NCI-H2227 treated with DMSO at 0.1 percent for 48 hours (cell line): ENCODE measurements around the gene POLR1H.
"Not testable (repeated sequence)": the region's sequence is repeated elsewhere in the genome, so short reads cannot be mapped to it uniquely, and the experiment has no call there.

Source experiments
- DNase-seq: peaks from one replicate; lab custom pipeline; 2025; lab: John Stamatoyannopoulos, UW

The POLR1H gene, protein sequence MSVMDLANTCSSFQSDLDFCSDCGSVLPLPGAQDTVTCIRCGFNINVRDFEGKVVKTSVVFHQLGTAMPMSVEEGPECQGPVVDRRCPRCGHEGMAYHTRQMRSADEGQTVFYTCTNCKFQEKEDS

DNA sequence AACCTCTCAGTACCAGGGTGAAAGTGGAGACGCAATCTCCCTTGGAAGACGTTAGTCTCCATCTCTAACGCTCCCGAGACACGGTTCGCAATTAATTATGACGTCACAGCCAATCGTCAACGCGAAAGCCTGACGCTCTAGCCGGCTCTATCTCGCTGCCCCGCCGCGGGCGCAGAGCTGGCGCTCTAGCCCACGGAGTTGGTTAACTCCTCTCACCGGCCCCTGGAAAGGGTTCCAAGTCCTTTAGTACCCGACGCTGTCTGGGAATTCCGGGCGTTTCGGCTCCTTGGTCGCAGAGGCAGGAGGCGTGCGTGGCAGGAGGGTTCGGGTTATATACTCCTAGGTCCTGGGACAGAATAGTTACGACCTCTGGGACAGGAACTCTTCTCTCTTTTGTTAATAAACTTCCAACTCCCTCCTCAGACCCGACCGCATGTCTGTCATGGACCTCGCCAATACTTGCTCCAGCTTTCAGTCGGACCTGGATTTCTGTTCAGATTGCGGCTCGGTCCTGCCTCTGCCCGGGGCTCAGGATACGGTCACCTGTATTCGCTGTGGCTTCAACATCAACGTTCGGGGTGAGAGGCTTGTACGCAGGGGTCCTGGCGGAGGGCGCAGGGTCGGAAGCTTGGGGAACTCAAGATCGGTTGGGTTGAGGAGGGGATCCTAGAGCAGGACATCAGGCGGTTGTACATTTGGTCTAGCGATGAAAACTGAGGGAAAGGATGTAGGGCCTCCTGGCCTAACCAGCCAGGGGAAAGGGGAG is at the start of gene POLR1H:
Gene POLR1H (plus strand): TSS at position 174 of the 766 bp plus-strand sequence. CDS start 260 bp downstream, at position 434.
- peak; percentile 97 for DNase-seq

DNA sequence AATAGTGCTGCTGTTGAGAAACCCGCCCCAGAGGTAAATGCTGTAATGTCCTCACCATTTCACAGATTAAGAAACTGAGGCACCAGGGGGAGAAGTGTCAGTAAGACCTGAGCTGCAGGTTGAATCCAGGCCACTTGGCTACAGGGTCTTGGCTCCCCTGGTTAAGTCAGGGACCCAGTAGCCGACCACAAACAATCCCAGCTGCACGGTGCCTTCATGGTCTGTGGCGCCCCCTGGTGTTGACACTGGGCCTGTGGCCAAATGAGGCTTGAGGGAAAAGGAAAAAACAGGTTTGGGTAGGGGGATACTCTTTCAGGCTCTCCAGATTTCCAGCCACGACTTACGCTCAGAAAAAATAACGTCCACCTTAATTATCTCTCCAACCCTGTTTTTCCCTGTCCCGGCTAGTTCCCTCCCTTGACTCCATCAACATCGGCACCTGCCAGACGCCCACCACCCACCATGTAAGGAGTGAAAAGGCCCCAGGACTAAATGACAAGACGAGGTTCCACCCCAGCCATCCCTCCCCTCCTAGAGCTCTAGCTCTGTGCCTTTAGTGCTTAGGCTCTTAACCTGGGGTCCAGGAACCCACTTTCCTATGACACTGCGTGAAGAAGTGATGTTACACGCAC is 47.7 kb upstream of the POLR1H start:
- peak; percentile 14 for DNase-seq

DNA sequence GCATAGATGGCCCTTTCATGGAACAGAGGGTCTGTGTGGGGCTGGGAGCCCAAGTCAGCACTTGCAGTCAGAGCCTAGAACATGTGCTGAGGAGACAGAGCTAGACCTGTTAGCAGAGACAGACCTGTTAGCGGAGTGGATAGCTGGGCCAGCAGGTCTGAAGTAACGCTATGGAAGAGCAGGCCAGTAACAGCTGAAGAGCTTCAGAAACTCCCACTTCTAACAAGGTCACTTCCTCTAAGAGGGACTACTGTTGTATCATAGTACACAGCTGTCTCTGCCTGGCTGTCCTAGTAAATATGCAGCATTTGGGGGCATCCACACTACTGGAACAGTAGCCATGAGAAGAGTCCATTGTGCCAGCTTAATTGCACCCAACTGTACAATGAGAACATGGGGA is 41.2 kb upstream of the POLR1H start:
- DNase-seq = no peak

DNA sequence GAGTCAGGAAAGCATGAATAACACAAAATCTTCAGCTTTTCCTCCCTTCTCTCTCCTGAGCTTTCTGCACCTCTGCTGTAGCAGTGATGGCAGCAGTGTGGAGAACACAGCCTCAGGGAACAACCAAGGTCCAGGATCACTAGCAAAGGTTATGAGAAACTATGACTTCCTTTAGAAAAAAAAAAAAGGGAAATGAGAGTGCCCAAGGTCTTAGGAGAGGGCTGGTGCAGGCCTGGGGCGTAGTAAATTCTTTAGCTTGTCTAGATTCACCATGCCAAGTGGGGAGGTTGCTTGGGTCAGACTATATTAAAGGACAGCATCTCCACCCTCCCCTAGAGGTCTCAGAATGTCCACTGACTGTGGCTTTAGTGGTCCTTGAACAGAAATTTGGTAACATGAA is 40.4 kb upstream of the POLR1H start:
- DNase-seq = no peak

DNA sequence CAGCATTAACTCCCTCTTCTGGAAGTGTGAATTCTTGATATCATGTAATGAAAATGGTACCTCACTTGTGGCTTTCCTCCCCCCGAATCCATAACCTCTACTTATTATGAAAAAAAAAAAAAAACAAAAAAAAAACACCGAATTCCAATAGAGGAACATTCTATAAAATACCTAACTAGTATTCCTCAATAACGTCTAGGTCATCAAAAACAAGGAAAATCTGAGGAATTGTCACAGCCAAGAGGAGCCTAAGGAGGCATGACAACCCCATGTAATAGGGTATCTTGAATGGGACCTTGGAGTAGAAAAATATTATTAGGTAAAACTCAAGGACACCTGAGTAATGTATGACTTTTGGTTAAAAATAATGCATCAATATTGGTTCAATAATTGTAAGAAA is 38.9 kb upstream of the POLR1H start:
- no peak for DNase-seq

DNA sequence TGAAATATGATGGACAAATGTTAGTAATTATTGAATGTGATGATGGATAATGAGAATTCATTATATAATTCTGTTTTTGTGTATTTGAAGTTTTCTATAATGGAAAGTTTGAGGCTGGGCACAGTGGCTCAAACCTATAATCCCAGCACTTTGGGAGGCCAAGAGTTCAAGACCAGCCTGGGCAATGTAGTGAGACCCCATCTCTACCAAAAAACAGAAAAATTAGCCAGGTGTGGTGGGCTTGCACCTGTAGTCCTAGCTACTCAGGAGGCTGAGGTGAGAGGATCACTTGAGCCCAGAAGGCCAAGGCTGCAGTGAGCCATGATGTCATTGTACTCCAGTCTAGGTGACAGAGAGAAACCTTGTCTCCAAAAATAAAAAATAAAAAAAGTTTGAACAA is 38.4 kb upstream of the POLR1H start:
- DNase-seq = not testable (repeated sequence)

DNA sequence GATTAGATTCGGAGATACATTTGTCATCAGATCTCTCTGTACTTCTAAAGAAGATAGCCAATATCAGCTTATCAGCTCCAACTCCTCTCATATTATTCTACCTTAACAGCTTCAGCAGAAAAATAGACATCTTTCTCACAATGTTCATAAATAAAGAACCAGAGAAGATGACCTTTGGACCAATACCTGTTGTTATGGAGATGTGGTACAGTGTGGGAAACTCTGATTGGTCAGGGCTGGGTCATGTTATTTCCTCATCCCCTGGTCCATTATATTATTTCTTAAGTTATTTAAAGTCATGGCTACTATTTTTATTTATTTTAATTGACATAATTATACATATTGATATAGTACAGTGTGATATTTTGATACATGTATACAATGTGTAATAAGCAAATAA is 35.9 kb upstream of the POLR1H start:
- no peak for DNase-seq

DNA sequence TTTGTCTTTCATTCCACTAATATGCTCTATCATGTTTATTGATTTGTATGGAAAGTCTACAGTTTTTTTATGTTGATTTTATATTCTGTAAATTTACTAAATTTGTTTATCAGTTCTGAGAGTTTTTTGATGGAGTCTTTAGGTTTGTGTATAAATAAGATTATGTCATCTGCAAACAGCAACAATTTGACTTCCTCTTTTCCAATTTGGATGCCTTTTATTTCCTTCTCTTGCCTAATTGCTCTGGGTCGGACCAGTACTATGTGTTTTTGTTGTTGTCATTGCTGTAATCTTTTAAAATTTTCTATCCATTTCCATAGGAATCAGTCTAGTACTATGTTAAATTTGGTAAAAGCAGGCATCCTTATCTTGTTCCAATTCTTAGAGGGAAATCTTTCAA is 31.5 kb upstream of the POLR1H start:
- DNase-seq = no peak

DNA sequence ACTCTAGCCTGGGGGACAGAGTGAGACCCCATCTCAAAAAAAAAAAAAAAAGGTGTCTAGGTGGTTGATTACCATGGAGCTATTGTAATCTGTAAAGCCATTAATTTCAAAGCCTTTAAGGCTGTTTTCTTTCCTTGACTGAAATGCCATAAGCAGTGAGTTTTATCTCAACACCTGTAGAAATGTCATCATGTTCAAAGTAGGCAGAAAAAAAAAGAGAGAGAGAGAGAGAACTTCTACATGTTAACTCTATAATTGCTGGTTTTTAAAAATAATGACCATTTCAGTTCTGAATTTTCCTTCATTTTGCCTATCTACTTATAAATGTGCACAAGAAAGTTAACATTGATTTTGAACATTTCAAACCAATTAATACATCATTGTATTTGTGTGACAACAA is 29.7 kb upstream of the POLR1H start:
- DNase-seq = no peak

DNA sequence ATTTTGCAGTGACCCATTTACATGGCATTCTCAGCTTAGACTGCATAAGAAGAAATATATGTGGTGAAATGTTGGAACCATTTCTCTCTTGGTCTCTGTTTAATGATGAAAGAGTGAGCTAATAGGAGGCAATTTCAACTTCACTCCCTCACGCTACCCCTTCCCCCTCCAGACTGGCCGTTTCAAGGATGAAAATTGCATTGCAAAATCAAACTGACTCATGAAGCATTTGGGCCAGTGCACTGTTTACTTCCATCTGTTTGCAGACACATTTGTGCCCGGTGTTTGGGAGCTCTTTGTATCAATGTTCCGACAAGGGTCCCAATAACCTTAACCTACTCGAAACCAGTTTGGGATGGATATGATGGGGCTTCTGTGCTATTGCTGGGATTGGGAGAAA is 27.6 kb upstream of the POLR1H start:
- DNase-seq = not testable (repeated sequence)

DNA sequence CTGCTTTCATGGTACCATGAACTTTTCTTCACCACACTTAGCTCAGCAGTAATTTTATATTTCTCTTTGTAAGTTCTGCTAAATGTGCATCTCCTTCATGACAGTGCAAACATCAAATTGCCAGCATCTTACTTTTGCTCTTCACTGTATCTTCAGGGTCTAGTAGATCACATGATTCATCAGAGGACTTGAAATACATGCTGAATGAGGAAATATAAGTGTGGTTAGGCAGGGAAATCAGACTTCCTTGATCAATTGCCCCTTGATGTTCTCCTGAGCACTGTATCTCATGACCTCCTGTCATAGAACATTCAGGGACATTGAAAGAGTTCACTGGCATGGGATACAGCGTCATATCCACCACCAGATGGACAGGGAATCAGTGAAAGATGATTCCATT is 25.3 kb upstream of the POLR1H start:
- DNase-seq = no peak

DNA sequence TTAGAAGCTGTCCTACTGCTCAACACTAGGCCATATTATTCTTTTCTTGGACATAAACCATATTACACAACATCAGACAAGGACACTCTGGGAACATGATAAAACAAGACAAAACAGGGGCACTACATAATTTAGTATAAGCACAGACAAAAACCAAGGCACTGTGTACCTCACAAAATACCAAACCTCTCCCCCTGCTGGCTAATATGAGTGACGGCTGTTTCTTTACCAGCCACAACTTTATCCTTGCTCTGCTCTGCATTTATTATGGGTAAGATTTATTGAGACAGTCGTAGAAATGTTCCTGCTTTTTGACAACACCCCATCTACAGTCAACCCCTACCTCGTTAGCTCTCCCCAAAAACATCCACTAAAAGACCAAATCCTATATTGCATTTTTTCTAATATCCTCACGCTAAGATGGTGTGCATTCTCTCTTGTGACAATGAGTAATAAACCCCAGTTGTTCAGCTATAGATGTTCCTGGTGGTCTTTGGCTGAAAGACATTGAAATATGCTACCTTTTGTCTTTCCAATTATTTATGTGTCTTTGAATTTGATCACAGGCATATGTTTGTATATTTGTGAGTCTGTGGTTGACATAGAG is 23.8 kb upstream of the POLR1H start:
- DNase-seq = peak; percentile 3

DNA sequence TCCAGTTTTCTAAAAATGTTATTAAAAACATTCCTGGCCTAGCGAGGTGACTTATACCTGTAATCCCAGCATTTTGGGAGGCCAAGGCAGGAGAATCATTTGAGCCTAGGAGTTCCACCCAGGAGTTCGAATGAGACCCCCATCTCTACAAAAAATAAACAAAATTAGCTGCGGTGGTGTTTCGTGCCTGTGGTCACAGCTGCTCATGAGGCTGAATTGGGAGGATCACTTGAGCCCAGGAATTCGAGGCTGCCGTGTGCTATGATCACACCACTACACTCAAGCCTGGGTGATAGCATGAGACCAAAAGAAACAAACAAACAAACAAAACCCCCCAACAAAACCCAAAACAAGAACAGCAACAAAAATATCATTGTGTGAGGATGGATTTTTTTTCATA is 19.8 kb upstream of the POLR1H start:
- DNase-seq = no peak

DNA sequence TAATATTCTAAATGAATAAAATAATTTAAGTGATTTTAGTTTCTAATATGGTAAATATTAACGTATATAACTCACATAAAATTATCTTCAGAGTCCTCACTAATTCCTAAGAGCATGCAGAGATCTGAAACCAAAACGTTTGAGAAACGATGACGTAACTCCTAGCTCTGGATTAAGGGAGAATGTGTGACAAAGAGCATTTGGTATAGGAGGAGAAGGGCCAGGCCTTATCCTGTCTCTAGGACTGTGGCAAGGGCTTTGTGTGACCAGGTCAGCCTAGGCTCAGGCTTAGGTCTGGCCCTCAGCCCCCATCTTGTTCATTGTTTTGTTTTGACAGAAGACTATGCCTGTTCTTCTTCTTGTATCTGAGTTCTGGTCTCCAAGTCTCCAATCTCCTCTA is 19.2 kb upstream of the POLR1H start:
- DNase-seq = no peak

DNA sequence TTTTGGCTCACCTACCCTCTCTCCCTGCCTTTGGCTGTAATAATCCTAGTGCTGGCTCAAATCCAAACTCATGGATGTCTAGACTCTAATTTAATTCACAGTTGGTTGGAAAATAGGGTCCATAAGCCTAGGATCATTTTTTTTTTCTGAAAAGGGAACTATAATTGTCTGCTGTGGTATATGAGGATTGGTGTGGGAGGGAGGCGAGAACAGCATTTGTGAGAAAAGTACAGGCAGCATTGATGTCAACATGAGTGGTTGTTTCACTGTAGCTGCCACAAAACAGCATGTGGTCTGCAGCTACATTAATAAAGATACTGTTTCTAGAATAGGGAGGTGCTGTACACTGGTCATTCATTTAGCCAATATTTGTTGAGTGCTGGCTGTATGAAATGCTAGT is 18.6 kb upstream of the POLR1H start:
- peak; percentile 33 for DNase-seq

DNA sequence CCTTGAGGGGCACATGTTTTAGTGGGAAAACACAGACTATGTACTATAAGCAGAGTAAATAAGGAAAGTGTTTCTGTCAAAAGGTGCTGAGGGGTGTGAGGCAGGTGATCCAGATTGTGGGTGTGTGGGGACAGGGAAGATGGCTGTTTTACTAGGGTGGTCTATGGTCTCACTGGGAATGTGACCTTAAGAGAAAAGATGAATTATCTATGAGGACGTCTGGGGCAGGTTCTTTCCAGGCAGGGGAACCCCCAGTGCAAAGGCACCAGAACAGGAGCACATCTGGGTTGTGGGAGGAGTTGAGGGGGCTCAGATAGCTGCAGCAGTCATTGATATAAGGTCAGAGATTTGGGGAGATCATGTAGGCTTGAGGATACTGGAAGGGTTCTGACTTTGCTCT is 18.2 kb upstream of the POLR1H start:
- DNase-seq = no peak

DNA sequence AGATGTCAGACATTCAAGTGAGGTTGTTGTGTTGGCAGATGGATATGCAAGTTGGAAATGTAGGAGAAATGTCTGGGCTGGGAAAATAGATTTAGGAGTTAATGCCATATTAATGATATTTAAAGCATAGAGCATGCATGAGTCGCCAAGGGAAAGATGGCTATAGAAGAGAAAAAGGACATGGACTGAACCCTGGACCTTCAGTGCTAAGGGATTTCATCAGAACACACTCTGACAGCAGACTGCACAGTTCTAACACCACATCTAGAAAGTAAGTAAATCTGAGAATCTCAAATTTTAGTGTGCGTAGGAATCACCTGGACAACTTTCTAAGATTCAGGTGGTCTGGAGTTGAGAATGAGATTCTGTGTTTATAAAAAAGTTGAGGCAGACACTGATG is 17.3 kb upstream of the POLR1H start:
- DNase-seq = no peak

DNA sequence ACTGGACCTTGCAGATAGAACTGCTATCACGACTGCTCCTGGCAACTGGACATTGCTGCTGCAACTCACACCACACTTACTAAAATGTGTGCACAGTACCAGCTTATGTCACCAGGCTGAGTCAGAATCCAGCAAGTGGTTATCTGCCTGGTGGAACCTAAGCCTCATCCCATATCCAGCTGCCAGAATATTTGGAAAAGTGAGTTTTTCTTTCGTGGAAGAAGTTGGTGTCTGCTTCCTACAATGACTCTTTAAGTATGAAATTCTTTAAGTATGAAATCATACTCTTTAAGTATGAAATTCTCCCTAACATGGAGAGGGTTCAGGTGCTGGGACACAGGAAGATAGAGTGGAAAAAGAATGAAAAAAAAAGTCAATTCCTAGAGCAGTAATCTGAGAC is 16.4 kb upstream of the POLR1H start:
- DNase-seq = no peak

DNA sequence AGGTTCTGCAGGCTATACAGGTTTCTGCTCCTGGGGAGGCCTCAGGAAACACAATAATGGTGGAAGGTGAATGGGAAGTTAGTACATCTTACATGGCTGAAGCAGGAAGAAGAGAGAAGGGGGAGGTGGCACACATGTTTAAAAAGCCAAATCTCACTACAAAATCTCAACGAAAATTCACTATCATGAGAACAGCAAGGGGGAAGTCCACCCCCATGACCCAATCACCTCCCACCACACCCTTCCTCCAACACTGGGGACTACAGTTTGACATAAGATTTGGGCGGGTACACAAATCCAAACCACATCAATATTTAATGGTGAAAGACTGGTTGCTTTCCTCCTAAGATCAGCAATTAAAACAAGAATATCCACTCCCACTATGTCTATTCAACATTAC is 13.8 kb upstream of the POLR1H start:
- no peak for DNase-seq

DNA sequence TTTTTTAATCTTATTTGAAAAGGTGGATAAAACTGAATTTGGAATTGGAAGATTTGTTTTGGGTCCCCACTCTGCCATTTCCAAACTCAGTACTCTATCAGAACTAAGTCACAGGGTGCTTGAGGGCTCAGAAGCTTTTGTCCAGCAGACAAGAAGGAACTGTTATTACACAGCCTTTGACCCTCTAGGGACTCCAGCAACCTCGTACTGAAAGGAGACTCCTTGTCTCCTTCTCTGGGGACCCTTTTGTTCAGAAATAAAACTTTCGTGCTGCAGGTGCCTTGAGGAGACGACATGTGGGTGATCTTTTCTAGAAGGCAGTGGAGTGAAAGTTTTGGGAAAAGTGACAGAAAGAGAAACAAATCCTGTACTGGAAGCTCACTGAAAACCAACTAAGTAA is 7.4 kb upstream of the POLR1H start:
- DNase-seq = no peak

DNA sequence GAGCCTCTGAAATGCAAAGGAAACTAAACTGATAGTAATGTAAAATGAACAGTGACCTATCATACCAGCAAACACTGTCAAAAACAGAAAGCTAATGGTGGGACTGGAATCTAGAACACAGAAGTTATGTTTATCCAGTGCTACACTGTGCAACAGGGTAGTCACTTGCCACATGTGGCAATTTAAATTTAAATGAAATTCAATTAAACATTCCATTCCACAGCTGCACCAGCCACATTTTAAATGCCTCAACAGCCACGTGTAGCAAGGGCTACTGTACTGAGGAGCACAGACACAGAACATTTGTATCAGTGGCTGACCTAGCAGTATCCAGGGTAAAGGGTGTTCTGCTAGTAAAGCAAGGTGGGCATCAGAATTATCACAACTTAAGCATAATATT is 5.6 kb upstream of the POLR1H start:
- DNase-seq = no peak

DNA sequence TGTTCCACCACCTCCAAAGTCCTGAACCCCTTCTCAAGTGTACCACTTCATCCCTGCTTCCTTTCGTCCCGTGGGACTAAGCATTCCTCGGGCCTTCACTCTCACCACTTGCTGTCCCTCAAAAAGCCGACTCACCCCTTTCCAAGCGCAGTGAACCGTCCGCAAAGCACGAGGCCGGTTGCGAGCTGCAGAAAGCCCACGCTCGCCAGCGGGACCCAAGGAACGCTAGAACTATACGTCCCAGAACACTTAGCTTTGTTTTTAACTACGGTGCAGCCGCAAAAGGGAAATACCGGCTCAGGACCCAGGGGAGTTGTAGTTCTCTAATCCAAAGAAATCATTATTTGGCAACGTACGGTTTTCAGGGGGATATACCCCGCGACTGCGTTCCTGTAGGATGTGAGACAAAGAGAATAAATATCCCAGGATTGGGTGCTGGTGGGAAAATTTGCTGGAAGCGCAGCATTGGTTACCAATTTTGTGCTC is 416 bp upstream of the POLR1H start:
- no peak for DNase-seq

DNA sequence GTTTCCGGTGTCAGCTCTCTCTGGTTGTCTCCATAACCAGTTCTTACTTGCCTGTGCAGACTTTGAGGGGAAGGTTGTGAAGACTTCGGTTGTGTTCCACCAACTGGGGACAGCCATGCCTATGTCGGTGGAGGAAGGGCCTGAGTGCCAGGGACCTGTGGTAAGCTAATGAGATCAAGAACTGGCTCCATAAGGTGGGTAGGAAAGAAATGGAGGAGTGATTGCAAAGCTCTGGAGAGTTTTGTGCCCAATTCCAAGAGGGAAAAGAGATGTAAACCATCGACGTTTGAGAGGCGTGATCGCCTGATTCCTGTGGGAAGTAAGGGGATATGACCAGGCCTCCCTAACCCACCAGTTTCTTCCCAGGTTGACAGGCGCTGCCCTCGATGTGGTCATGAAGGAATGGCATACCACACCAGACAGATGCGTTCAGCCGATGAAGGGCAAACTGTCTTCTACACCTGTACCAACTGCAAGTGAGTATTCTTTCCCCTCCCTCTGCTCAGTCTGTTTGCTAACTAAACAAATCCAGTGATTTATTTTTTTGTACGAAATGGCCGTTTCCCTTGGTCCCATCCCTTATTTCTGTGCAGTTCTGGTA is 893 bp downstream of the POLR1H start:
- DNase-seq = no peak
